OCI-LY1 (cell line): ENCODE measurements around the gene NPTX1.

Experiments
- EZH2 ChIP-seq: fragments of 200-600 bp; sonication (generic), shearing (Covaris generic); IDR thresholded peaks from 2 replicates; pipeline ENCODE4 v1.8.0; 2017; ENCODE audit warnings: borderline replicate concordance, mixed run types, mild to moderate bottlenecking, antibody characterized with exemption, low read length, moderate library complexity, mixed read lengths
- TF ChIP-seq, protein P1 (sequence below): fragments of 200-600 bp; sonication (generic), shearing (Covaris generic); IDR thresholded peaks from 2 replicates; pipeline ENCODE4 v1.5.1; 2017; ENCODE audit warnings: mild to moderate bottlenecking, antibody characterized with exemption, low read length, moderate library complexity, mixed read lengths

- TF ChIP-seq, protein P1, sequence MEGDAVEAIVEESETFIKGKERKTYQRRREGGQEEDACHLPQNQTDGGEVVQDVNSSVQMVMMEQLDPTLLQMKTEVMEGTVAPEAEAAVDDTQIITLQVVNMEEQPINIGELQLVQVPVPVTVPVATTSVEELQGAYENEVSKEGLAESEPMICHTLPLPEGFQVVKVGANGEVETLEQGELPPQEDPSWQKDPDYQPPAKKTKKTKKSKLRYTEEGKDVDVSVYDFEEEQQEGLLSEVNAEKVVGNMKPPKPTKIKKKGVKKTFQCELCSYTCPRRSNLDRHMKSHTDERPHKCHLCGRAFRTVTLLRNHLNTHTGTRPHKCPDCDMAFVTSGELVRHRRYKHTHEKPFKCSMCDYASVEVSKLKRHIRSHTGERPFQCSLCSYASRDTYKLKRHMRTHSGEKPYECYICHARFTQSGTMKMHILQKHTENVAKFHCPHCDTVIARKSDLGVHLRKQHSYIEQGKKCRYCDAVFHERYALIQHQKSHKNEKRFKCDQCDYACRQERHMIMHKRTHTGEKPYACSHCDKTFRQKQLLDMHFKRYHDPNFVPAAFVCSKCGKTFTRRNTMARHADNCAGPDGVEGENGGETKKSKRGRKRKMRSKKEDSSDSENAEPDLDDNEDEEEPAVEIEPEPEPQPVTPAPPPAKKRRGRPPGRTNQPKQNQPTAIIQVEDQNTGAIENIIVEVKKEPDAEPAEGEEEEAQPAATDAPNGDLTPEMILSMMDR = no peak
- TF ChIP-seq EZH2 = no peak
Observed at GRCh38 chr17:80517641-80518040, 41.2 kb upstream of the NPTX1 start.
